SK-N-SH (cell line): ENCODE measurements around the gene TMEM213. TPM values are rescaled to one million over a fixed set of nuclear protein-coding genes. Genes with fewer than 3 reads are reported as not detected.

Experiments used
- CTCF ChIA-PET: fragments of 300-600, 350-600 bp; formaldehyde crosslinking; extraction: SDS; loops from one replicate; lab custom pipeline; 2021; lab: Yijun Ruan, JAX
- POLR2A ChIA-PET: fragments of 350-600 bp; sonication (Branson Sonifier 250); formaldehyde crosslinking; extraction: SDS; loops from one replicate; lab custom pipeline; 2020; ENCODE audit warnings: antibody characterized with exemption, inconsistent platforms; lab: Yijun Ruan, JAX
- DNase-seq: peaks from one replicate; pipeline ENCODE4 v3.0.0; 2012
- H2AFZ ChIP-seq: fragments of 200-600 bp; sonication (generic); 2 replicates; pipeline ENCODE4 v1.8.1; 2016; ENCODE audit warnings: antibody characterized with exemption, mild to moderate bottlenecking, low read depth
- H3F3A ChIP-seq: fragments of 200-600 bp; sonication (generic); replicated peaks from 2 replicates; pipeline ENCODE3; 2016; ENCODE audit warnings: antibody characterized with exemption, mild to moderate bottlenecking; ENCODE audit not compliant: insufficient read depth
- H3K27ac ChIP-seq, 2 experiments: fragments of 200-500 bp in 1 of 2; fragments of 200-600 bp in 1 of 2; sonication (Bioruptor generic) in 1 of 2; sonication (generic), shearing (Covaris generic) in 1 of 2; 2 replicates each; pipeline versions ENCODE4 v1.5.1 to v1.6.1; 2014 to 2016; ENCODE audit warnings: low read depth in 2 of 2, inconsistent platforms in 1 of 2, low read length in 1 of 2, mild to moderate bottlenecking in 1 of 2, mixed read lengths in 1 of 2
- H3K27me3 ChIP-seq: fragments of 200-600 bp; sonication (generic), shearing (Covaris generic); 2 replicates; pipeline ENCODE4 v1.6.1; 2016; ENCODE audit warnings: mixed run types; ENCODE audit not compliant: insufficient read depth
- H3K36me3 ChIP-seq, 2 experiments: fragments of 200-500 bp in 1 of 2; fragments of 200-600 bp in 1 of 2; sonication (Bioruptor generic) in 1 of 2; sonication (generic) in 1 of 2; replicated peaks in 1 of 2; 2 replicates each; pipeline versions ENCODE3 to v1.5.1; 2014 to 2016; ENCODE audit warnings: low read length in 1 of 2, mild to moderate bottlenecking in 1 of 2; ENCODE audit not compliant: insufficient read depth in 2 of 2, control insufficient read depth in 1 of 2
- H3K4me1 ChIP-seq, 2 experiments: fragments of 200-500 bp in 1 of 2; fragments of 200-600 bp in 1 of 2; sonication (Bioruptor generic) in 1 of 2; sonication (generic), shearing (Covaris generic) in 1 of 2; 2 replicates each; pipeline versions ENCODE4 v1.5.1 to v1.6.1; 2014 to 2016; ENCODE audit warnings: low read depth in 1 of 2, low read length in 1 of 2, mixed run types in 1 of 2; ENCODE audit not compliant: insufficient read depth in 2 of 2, control insufficient read depth in 1 of 2
- H3K4me2 ChIP-seq: fragments of 200-600 bp; sonication (generic), shearing (Covaris generic); 2 replicates; pipeline ENCODE4 v1.6.1; 2017; ENCODE audit warnings: mixed run types
- H3K4me3 ChIP-seq, 2 experiments: fragments of 200-500 bp in 1 of 2; fragments of 200-600 bp in 1 of 2; sonication (Bioruptor generic) in 1 of 2; sonication (generic), shearing (Covaris generic) in 1 of 2; 2 replicates each; pipeline versions ENCODE4 v1.5.1 to v1.8.1; 2014 to 2016; ENCODE audit warnings: low read depth in 2 of 2, inconsistent platforms in 1 of 2, low read length in 1 of 2, mild to moderate bottlenecking in 1 of 2, mixed read lengths in 1 of 2, moderate library complexity in 1 of 2
- H3K79me2 ChIP-seq: fragments of 200-600 bp; sonication (generic); 2 replicates; pipeline ENCODE4 v1.8.1; 2017; ENCODE audit warnings: mild to moderate bottlenecking; ENCODE audit not compliant: insufficient read depth
- H3K9ac ChIP-seq: fragments of 200-600 bp; sonication (generic); 2 replicates; pipeline ENCODE4 v1.6.1; 2017; ENCODE audit warnings: mixed run types
- H3K9me2 ChIP-seq: fragments of 200-600 bp; sonication (generic); 2 replicates; pipeline ENCODE4 v1.6.1; 2017; ENCODE audit warnings: mixed run types
- H3K9me3 ChIP-seq: fragments of 200-600 bp; sonication (generic); 2 replicates; pipeline ENCODE4 v1.6.1; 2017; ENCODE audit warnings: mixed run types, mild to moderate bottlenecking, moderate library complexity
- H4K20me1 ChIP-seq: fragments of 200-600 bp; sonication (generic); 2 replicates; pipeline ENCODE4 v1.6.1; 2017; ENCODE audit warnings: mild to moderate bottlenecking, mixed run types; ENCODE audit not compliant: insufficient read depth
- CHD2 ChIP-seq: fragments of 150-350 bp; IDR thresholded peaks from 2 replicates; pipeline ENCODE4 v1.6.1; 2018; ENCODE audit warnings: low read length; ENCODE audit not compliant: partially characterized antibody
- EP300 ChIP-seq, 2 experiments: IDR thresholded peaks; 2 replicates each; pipeline versions ENCODE4 v1.4.0 to v1.6.1; 2012; ENCODE audit warnings: borderline replicate concordance in 1 of 2, low read depth in 1 of 2, low read length in 1 of 2
- EZH2phosphoT487 ChIP-seq: fragments of 200-600 bp; sonication (generic); IDR thresholded peaks from 2 replicates; pipeline ENCODE4 v1.6.1; 2017; ENCODE audit warnings: low read depth, mixed run types, mild to moderate bottlenecking, antibody characterized with exemption, moderate library complexity, borderline replicate concordance
- GABPA ChIP-seq: IDR thresholded peaks from 2 replicates; pipeline ENCODE4 v1.4.0; 2012; ENCODE audit warnings: low read depth, mild to moderate bottlenecking
- IRF3 ChIP-seq: fragments of 150-350 bp; IDR thresholded peaks from 2 replicates; pipeline ENCODE4 v1.6.1; 2016; ENCODE audit warnings: mild to moderate bottlenecking, low read depth, low read length
- JUND ChIP-seq: IDR thresholded peaks from 2 replicates; pipeline ENCODE4 v1.4.0; 2012
- MXI1 ChIP-seq: IDR thresholded peaks from 2 replicates; pipeline ENCODE4 v1.6.1; 2012; ENCODE audit warnings: mild to moderate bottlenecking, low read depth, low read length, improper control_type of control experiment
- NRF1 ChIP-seq: IDR thresholded peaks from 2 replicates; pipeline ENCODE4 v1.6.1; 2012; ENCODE audit warnings: low read depth, mild to moderate bottlenecking, low read length
- RAD21 ChIP-seq: IDR thresholded peaks from 2 replicates; pipeline ENCODE4 v1.6.1; 2012; ENCODE audit warnings: mild to moderate bottlenecking, low read length
- RCOR1 ChIP-seq: fragments of 150-350 bp; IDR thresholded peaks from 2 replicates; pipeline ENCODE4 v1.6.1; 2017; ENCODE audit warnings: antibody characterized with exemption, low read length
- RXRA ChIP-seq: IDR thresholded peaks from 2 replicates; pipeline ENCODE4 v1.4.0; 2012; ENCODE audit warnings: low read depth, mild to moderate bottlenecking, borderline replicate concordance
- SMC3 ChIP-seq: IDR thresholded peaks from 2 replicates; pipeline ENCODE4 v1.6.1; 2012; ENCODE audit warnings: low read depth, low read length, improper control_type of control experiment
- TAF1 ChIP-seq: IDR thresholded peaks from 2 replicates; pipeline ENCODE4 v1.6.1; 2012; ENCODE audit warnings: low read depth, mild to moderate bottlenecking, low read length, moderate library complexity, borderline replicate concordance
- TCF12 ChIP-seq: IDR thresholded peaks from 2 replicates; pipeline ENCODE4 v1.4.0; 2012
- TEAD4 ChIP-seq: IDR thresholded peaks from 2 replicates; pipeline ENCODE4 v1.4.0; 2012; ENCODE audit warnings: mild to moderate bottlenecking, borderline replicate concordance; ENCODE audit not compliant: insufficient read depth
- USF2 ChIP-seq: fragments of 150-350 bp; IDR thresholded peaks from 2 replicates; pipeline ENCODE4 v1.6.1; 2017; ENCODE audit warnings: antibody characterized with exemption, low read length, low read depth, borderline replicate concordance
- YY1 ChIP-seq: IDR thresholded peaks from 2 replicates; pipeline ENCODE4 v1.4.0; 2012; ENCODE audit warnings: low read depth, mild to moderate bottlenecking
- WGBS: methylation state at CpG from one replicate; pipeline ENCODE4 v1.1.6; 2017; ENCODE audit warnings: low lambda C conversion rate; 5-methylcytosine and 5-hydroxymethylcytosine counted together
- polyA plus RNA-seq, 3 experiments: library from polyadenylated mRNA; depleted of rRNA; stranded (reverse); fragments of >200 nt; gene quantifications; 2 replicates each; pipeline ENCODE4 v1.2.3, GENCODE V29; 2012
- TF ChIP-seq, protein P1 (sequence below): IDR thresholded peaks from 2 replicates; pipeline ENCODE4 v1.4.0; 2012; ENCODE audit warnings: low read depth, borderline replicate concordance
- TF ChIP-seq, protein P2 (sequence below): IDR thresholded peaks from 2 replicates; pipeline ENCODE4 v1.6.1; 2012; ENCODE audit warnings: mild to moderate bottlenecking, low read depth, low read length, moderate library complexity
- TF ChIP-seq, protein P3 (sequence below): fragments of 200-600 bp; sonication (generic); IDR thresholded peaks from 2 replicates; pipeline ENCODE4 v1.6.1; 2017; ENCODE audit warnings: antibody characterized with exemption, mild to moderate bottlenecking, moderate library complexity

Gene TMEM213
- polyA plus RNA-seq, 1 of the 3 experiments (the other 2 are of a cell fraction): not detected

DNA sequence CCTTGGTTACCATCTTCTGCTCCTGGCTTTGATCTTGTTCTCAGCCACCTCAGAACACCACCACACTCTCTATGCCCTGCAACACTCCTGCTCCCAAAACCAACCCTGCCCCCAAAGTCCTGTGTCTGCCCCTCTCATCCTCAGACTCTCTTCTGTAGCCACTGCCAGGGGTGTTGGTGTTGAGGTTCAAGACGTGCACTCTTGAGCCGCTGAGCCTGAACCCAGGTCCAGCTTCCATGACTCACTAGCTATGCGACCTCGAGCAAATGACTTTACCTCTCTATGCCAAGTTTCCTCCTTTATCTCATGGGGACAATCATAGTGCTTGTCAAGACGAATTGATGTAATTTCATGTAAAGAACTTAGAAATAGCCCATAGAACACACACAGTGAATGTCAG is 1.0 kb downstream of the TMEM213 start:
- Histone ChIP-seq H3K79me2 (no peaks in the 10 kb centered on the region), H3K9me2 (no peaks in the 10 kb centered on the region), H4K20me1 (no peaks in the 10 kb centered on the region), H3K36me3 (no peaks in the 10 kb centered on the region), H3K27ac (no peak overlapping the region), H3F3A (no peaks in the 10 kb centered on the region), H3K4me2 (no peak overlapping the region), H3K27me3 (no peaks in the 10 kb centered on the region), H2AFZ (no peak overlapping the region), H3K4me1 (no peaks in the 10 kb centered on the region), H3K9ac (no peak overlapping the region), H3K4me3 (no peak overlapping the region), H3K9me3 (no peaks in the 10 kb centered on the region)
- CTCF ChIA-PET: interaction anchor here (1.0 to 1.1 kb wide), 2 partner anchors 11 to 15 kb away, joined by 4 read pairs; no protein-coding TSS in a partner anchor
- TF ChIP-seq IRF3 (no peak), RAD21 (no peak), NRF1 (no peak), EP300 (IDR thresholded peaks at IDR 0.05; ENCODE audit: borderline replicate concordance in 1 of 2, low read depth in 1 of 2, low read length in 1 of 2) (no peak), USF2 (no peak), SMC3 (no peak), TCF12 (no peak), EZH2phosphoT487 (no peak), TAF1 (no peak), JUND (no peak)
- TF ChIP-seq, protein P1, sequence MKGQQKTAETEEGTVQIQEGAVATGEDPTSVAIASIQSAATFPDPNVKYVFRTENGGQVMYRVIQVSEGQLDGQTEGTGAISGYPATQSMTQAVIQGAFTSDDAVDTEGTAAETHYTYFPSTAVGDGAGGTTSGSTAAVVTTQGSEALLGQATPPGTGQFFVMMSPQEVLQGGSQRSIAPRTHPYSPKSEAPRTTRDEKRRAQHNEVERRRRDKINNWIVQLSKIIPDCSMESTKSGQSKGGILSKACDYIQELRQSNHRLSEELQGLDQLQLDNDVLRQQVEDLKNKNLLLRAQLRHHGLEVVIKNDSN: no peak
- no peak for DNase-seq
- POLR2A ChIA-PET: no interaction called here
- WGBS: 26% methylated on average over 5 of the region's 5 CpGs

DNA sequence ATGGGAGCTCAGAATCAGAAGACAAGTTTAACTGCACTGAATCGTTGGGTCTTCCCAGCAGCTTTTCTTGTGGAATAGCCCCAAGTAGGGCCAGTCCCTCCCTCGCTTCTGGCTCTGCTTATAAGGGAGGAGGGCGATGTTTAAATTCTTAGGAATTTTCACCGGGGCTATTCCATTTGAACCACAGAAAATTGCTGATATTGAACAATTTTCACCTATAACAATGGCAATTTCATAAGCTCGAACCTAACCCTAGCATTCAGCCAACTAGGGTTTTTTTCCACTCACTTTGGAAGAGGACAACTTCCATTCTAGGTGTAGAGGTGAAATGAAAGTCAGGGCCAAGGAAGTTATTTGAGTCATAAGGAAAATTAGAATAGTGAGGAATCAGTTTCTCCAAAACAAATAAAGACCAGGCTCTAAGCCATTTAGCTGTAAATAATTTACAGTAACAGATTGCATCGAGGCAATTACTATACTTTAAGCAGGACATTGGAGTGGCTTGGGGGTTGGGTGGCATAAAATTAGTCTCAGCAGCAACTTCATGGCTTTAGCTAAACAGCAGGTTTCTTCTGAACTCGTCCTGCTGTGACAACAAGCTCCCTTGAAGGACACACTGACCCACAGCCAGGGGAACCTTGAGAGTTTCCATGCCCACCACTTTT is 1.7 kb downstream of the TMEM213 start:
- no peak overlapping the region for H3K4me2 ChIP-seq
- H3K9ac ChIP-seq: no peak overlapping the region
- no peaks in the 10 kb centered on the region for H4K20me1 ChIP-seq
- no peaks in the 10 kb centered on the region for H3K27me3 ChIP-seq
- H3K36me3 ChIP-seq: no peaks in the 10 kb centered on the region
- ChIA-PET POLR2A (no interaction called here), CTCF (interaction anchor here (1.0 to 1.1 kb wide), 3 partner anchors 11 to 276 kb away, joined by 3 to 4 read pairs (median 4); no protein-coding TSS in a partner anchor)
- H2AFZ ChIP-seq: no peak overlapping the region
- H3F3A ChIP-seq: no peaks in the 10 kb centered on the region
- H3K79me2 ChIP-seq: no peaks in the 10 kb centered on the region
- no peaks in the 10 kb centered on the region for H3K4me1 ChIP-seq
- no peak for DNase-seq
- 25% methylated on average over 7 of the region's 7 CpGs for WGBS
- H3K4me3 ChIP-seq: no peak overlapping the region
- no peaks in the 10 kb centered on the region for H3K9me2 ChIP-seq
- H3K27ac ChIP-seq: no peak overlapping the region
- H3K9me3 ChIP-seq: no peaks in the 10 kb centered on the region
- no peak for TF ChIP-seq RXRA
- TF ChIP-seq RCOR1: no peak
- no peak for TF ChIP-seq RAD21
- TF ChIP-seq NRF1: no peak
- TF ChIP-seq, protein P2, sequence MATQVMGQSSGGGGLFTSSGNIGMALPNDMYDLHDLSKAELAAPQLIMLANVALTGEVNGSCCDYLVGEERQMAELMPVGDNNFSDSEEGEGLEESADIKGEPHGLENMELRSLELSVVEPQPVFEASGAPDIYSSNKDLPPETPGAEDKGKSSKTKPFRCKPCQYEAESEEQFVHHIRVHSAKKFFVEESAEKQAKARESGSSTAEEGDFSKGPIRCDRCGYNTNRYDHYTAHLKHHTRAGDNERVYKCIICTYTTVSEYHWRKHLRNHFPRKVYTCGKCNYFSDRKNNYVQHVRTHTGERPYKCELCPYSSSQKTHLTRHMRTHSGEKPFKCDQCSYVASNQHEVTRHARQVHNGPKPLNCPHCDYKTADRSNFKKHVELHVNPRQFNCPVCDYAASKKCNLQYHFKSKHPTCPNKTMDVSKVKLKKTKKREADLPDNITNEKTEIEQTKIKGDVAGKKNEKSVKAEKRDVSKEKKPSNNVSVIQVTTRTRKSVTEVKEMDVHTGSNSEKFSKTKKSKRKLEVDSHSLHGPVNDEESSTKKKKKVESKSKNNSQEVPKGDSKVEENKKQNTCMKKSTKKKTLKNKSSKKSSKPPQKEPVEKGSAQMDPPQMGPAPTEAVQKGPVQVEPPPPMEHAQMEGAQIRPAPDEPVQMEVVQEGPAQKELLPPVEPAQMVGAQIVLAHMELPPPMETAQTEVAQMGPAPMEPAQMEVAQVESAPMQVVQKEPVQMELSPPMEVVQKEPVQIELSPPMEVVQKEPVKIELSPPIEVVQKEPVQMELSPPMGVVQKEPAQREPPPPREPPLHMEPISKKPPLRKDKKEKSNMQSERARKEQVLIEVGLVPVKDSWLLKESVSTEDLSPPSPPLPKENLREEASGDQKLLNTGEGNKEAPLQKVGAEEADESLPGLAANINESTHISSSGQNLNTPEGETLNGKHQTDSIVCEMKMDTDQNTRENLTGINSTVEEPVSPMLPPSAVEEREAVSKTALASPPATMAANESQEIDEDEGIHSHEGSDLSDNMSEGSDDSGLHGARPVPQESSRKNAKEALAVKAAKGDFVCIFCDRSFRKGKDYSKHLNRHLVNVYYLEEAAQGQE: no peak
- TF ChIP-seq, protein P3, sequence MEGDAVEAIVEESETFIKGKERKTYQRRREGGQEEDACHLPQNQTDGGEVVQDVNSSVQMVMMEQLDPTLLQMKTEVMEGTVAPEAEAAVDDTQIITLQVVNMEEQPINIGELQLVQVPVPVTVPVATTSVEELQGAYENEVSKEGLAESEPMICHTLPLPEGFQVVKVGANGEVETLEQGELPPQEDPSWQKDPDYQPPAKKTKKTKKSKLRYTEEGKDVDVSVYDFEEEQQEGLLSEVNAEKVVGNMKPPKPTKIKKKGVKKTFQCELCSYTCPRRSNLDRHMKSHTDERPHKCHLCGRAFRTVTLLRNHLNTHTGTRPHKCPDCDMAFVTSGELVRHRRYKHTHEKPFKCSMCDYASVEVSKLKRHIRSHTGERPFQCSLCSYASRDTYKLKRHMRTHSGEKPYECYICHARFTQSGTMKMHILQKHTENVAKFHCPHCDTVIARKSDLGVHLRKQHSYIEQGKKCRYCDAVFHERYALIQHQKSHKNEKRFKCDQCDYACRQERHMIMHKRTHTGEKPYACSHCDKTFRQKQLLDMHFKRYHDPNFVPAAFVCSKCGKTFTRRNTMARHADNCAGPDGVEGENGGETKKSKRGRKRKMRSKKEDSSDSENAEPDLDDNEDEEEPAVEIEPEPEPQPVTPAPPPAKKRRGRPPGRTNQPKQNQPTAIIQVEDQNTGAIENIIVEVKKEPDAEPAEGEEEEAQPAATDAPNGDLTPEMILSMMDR: no peak
- TF ChIP-seq YY1: no peak
- no peak for TF ChIP-seq GABPA
- no peak for TF ChIP-seq CHD2
- TF ChIP-seq MXI1: no peak
- no peak for TF ChIP-seq TEAD4
